ENCODE measurements around the gene RNPEPL1.

- TF ChIP-seq CTCF (IDR thresholded peaks at IDR 0.05) = no peak
- TF ChIP-seq POLR2A (IDR thresholded peaks at IDR 0.05) = no peak
These were observed 2.7 kb upstream of the RNPEPL1 start for GRCh38 chr2:240565333-240566202.

Data from lower leg skin (tissue), 3 donors.